UCSD-AML1 (cell line): Measurements from ENCODE around the gene NIPAL4.

ENCODE experiments used
- DNase-seq: peaks from one replicate; lab custom pipeline; 2025; ENCODE audit not compliant: unreplicated experiment; lab: John Stamatoyannopoulos, UW

The NIPAL4 gene

DNA sequence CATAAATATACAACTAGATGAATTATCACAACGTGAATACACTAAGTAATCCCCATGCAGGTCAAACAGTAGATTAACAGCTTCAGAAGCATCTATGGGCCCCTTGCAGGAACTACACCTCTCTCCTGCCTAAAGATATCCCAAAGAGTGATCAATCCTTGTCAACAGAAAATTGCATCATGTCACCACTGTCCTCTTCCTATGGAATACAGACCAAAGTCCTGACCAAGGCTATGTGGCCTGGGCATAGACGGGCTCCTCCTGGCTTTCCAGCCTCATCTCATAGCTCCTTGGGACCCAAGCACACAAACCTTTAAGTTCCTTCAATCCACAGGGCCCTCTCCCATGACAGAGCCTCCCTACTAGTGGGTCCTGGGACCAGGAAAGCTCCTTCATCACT, 25.3 kb downstream of the NIPAL4 start:
- no peak for DNase-seq

DNA sequence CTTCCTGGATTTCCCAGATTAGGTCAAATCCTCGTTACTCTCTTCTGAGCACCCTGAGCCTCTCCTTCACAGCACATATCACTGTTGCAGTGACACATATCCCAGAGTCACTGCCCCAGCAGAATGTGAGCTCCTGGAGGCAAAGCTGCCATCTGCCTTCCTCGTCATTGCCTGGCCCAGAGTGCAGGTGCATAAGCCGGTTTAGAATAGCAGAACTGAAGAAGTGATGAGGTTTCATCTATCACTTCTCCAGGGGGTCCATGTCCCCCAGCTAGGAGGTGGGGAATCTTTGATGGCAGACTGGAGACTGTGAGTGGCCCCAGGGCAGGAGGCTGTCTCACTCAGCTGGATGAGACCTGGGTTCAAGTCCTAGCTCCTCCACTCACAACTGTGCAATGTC, 25.8 kb downstream of the NIPAL4 start:
- no peak for DNase-seq

DNA sequence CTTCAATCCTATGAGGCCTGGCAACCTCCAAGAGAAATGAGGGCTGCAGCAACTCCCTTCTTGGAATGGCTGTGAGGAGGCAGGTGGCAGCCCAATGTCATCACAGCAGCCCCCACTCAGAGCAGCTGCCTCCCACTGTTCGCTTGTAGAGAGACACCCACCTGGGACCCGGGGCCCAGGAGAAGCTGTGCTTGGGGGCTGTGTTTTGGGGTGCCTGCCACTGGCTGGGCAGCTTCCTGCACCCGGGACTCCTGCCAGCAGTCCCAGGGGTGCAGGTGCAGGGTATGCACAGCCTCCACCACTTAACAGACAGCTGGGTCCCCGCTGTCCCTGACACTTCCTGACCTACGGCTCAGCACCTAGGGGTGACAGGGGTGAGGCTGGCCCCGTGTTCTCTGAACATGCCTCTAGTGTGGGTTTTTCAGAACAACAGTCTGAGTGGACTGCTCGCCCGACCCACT, 26.2 kb downstream of the NIPAL4 start:
- no peak for DNase-seq

DNA sequence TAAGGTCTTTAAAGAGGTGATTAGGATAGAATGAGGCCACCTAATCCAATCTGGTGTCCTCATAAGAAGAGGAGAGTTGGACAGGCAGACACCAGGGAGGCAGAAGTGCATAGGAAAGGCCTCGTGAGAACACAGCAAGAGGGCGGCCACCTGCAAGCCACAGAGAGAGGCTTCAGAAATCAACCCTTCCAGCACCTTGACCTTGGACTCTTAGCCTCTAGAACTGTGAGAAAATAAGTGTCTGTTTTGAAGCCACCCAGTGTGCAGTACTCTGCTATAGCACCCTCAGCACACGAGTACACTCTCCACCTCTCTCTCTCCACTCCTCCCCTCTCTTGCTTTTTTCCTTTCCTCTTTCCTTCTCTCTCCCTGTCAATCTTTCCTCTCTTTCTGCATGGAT, 26.8 kb downstream of the NIPAL4 start:
- no peak for DNase-seq

DNA sequence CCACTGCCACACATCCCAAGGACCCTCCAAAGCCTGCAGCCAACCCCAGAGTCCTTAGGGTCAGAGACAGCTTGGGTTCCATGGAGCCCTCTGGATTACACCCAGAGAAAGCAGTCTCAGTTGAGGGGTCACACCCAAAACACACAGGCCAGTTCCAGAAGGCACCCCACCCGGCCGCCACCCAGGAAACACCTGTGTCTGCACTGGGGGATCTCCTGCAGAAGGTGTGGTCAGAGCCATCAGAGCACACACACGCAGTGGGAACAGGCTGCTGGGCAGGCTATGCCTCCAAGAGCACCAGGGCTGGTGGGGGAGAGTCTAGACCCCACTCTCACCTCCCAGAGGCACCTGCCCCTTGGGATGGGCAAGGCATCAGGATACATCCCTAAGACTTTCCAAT, 27.3 kb downstream of the NIPAL4 start:
- DNase-seq = no peak

DNA sequence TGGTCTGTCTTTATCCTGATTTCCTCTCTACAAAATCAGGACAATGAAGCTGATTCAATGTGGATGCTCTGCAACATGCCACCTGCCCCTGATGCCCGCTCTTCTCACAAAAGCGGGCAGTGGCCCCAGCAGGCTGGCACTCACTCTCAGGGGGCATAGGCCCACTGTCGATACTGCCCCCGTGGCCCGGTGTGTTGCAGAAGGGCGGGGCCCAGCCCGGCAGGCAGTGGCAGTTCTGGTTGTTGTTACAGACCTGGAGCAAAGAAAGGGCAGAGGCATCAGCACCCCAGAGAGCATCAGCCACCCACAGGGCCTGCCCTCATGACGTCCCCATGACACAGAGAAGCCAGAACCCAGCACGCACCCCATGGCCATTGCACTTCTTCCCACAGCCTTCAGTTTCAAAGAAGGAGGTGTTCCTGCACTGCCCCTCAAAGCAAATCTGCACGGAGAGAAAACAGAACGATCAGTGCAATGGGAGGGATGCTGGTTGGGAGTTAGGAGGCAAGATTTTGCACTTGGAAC, 31.5 kb downstream of the NIPAL4 start:
- DNase-seq = no peak

DNA sequence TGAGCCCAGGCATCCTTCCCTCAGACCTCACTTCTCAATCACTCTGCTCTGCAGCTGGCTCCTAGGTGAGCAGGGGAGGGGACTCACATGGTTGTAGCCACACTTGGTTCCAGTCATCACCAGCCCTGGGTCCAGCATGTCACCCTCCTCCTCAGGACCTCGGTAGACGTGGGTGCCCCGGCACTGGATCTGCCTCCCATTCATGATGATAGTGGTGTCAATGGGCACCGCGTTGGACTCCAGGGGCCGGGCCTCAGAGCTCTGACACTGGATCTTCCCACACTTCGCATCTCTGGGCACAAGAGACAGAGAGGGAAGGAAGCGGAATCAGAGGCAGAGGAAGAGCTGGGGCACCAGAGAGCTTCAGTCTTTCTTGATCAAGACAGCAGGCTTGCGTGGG, 32.9 kb downstream of the NIPAL4 start:
- no peak for DNase-seq

DNA sequence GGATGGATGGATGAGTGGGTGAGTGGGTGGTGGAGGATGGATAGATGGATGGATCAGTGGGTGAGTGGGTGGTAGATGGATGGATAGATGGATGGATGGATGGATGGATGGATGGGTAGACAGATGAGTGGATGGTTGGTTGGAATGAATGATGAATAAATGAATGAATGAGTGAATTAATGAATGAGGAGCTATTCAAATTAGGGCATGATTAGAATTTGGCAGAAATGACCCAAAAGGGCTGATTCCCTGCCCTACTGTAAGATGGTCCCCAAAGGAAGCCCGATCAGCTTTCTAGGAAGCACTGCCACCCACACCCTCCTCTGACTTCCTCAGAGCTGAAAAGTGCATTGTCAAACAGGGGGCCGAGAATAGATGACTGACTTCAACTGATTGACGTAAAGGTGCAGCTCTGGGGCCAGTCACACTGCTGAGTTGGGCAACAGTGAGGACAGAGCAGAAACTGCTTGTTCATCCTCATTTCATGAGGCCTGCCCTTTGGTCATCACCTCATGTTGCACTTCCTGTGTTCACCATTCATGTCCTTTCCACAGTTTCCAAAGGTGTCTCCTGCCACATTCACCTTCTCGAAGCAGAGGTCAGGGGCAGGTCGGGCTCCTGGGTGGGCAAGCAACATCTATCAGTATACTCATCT, 34.3 kb downstream of the NIPAL4 start:
- DNase-seq = no peak

DNA sequence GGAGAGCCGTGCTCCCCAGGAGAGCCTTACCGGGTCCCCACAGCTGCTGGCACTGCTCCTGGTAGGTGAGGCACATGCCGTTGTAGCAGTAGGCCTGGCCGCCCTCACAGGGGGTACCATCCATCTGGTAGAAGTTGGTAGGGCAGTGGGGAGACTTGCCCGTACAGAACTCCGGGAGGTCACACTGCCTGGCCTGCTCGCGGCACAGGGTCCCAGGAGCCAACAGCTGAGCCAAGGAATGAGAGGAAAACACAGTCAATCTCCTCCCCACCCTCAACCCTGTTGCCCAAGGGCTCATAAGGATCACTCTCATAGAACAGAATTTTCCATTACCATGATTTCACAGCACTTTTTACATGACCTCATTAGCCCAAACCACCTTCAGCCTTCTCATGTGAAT, 36.9 kb downstream of the NIPAL4 start:
- DNase-seq = no peak

DNA sequence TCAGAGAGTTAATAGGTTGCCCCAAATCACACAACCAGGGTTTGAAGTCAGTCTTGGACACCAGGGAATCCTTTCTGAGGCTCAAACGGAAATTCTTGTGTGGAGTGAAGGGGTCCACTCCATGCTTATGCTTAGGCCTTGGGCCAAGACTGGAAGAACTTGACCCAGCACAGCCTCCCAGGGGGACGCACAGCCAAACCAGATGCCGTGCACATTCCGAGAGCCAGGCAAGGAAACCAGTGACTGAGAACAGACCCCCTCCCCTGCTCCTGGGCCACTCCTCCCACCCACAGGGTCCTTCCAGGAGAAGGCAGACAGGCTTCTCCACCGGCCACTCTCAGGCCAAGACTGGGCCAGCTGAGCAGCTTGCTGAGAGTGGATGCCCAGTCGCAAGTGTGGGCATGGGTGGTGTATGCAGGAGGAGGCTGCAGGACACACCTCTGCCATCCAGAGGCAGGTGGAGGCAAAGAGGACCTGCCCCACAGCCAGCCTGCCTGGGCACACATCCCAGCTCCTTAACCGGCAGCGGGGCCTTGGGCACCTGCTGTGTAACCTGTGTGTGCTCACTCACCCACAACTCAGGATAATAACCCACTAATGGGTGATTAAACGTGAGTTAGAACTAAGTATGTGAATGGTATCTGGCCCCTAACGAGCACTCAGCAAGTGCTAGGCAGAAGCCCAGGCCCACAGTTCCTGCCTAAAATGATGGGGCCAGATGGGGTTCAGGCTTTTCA, 38.0 kb downstream of the NIPAL4 start:
- no peak for DNase-seq

DNA sequence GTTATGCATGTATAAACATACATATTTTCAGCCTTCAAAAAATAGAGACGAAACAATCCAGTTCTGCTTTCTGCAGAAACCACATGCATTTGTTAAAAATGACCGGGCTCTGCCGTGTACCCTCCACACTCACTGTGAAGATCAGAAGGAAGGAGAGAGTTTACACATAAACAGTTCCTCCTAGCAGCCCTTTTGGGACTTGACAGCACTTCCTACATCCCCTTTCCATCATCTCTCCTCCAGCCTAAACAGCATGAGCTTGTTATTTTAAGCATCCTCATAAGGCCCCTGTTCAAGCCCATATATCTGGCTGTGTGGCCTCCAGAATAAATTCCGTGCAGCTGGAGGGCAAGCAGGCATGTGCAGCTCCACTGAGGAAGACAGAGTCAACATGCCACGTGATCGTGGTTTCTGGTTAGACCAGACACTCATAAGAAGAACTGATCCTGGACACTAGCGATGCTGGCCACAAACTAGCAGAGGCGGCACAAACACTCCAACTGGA, 42.2 kb downstream of the NIPAL4 start:
- no peak for DNase-seq

DNA sequence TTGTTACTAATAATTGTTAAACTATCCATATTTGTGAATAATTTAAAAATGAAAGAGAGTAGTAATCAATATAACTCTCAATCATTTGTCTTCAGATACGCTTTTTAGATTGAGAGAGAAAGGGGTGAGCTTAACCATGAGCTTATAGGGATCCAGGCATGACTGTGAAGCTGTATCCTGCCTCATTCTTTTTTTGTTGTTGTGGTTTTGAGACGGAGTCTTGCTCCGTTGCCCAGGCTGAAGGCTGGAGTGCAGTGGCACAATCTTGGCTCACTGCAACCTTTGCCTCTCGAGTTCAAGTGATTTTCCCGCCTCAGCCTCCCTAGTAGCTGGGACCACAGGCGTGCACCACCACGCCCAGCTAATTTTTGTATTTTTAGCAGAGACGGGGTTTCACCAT, 44.0 kb downstream of the NIPAL4 start:
- DNase-seq = no peak

DNA sequence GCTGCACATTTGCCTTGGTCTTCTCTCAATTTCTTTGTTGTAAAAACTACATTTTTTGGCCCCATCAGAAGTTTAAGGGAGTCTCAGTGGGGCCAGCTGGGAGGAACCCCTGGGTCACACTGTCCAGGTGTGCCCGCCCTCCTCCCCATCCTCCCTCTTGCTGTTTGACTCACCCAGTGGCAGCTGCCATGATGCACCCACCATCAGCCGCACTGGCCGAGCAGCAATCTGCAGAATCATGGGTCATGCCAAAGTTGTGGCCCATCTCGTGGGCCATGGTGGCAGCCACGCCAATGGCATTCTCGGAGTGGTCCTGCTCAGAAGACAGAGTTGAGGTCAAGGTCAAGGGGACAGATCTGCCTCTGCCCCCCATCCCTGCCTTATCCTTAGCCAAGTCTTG, 45.5 kb downstream of the NIPAL4 start:
- DNase-seq = no peak

DNA sequence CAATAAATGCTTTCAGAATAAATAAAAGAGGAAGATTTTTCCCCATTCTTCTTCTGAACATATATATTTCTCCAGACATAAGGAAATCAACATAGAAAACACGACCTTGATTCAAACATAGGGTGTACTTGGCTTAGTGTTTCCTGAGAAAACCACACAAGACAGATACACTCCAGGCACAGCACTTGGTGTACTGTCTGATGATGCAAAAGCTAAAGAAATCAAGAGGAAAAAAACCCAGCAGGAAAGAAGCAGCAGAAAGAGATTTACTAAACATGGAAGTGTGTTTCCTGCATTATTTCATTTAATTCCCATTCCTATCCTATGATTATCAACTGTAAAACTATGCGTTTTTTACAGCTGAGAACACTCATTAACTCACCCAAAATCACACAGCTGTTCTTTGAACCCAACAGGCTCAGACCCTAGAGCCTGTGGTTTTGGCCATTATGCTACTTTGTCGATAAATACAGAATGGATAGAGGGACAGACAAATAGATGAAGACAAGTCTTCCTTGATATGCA, 46.1 kb downstream of the NIPAL4 start:
- no peak for DNase-seq

DNA sequence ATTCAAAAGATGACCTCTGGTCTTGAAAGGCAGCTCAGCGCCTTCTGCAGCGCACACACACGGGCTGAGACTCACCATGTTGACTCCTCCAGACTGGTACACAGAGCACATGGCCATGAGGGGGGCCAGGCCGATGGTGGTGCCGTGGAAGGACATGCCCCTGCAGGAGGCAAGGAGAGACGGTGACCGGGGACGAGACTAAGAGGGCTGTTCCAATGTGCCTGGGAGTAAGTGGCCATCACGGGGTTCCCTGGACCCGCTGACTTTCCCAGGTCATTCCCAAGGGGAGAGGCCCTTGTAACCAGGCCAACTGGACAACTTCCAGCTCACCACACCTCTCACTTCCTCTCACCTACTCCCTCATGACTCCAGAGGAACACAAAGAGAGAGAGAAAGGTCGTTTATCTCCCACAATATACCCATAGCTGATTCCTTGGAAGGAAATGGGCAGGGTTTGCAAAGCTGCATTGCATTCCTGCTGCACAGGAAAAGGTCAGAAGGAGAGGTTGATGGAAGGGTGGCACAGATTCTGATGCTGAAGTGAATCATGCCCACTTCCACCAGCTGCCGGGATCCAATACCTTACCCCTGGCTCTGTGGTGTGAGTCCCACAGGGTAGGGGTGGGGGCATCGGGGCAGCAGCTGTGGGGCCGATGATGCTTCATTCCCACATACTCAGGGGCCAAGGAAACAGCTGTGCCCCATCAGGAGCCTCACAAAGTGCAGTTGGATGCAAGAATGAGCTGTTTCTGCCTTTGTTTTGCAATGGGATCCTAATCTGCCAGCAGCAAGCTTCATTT, 47.2 kb downstream of the NIPAL4 start:
- DNase-seq = no peak

DNA sequence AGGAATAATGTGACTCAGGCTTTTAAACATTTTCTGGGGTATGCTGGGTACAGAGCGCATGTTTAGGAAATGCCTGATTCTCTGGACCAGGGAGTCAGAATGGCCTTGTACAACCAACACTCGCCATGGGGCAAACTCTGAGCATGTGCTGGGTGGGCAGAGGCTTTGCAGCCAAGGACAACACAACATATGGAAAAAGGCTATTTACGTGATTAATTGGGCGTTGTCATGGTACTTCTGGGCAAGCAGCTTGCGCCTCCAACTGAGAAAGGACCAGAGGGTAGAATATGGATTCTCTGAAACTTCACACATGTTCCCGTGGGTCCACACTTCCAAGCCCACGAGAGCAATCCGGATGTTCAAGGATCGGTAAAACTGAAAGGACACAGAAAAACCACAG, 49.1 kb downstream of the NIPAL4 start:
- DNase-seq = no peak

DNA sequence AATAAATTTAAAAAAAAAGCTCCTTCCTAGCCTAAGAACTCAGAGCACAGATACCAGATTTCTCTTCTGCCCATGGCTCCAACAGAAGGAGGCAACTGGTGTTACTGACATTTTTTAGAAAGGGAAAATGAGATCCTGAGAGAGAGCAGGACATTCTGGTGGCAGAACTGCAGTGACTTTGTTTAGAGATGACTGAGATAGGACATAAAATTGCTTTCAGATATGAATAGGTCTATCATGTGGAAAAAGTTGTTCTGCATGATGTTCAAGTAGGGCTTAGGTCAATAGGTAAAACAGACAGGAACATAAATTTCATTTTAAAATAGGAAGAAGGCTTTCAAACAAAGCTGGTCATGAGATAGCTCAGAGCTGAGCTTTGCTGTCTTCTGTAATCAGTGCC, 49.6 kb downstream of the NIPAL4 start:
- DNase-seq = no peak

DNA sequence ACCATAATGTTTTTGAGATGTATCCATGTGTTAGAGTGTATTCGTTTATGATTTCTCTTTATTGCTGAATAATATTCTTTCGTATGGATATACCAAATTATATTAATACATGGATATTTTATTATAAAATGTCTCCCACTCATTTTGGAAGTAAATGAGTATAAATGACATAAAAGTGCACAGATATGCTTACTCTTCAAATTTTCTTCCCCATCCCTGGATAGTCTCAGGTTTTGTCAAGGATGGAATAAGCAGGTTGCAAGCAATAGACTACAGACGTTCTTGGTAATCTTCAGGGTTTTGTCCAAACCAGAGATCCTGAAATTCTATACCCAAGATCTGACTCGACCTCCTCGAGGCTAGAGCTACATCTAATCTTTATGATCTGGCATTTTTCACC, 50.7 kb downstream of the NIPAL4 start:
- DNase-seq = no peak

DNA sequence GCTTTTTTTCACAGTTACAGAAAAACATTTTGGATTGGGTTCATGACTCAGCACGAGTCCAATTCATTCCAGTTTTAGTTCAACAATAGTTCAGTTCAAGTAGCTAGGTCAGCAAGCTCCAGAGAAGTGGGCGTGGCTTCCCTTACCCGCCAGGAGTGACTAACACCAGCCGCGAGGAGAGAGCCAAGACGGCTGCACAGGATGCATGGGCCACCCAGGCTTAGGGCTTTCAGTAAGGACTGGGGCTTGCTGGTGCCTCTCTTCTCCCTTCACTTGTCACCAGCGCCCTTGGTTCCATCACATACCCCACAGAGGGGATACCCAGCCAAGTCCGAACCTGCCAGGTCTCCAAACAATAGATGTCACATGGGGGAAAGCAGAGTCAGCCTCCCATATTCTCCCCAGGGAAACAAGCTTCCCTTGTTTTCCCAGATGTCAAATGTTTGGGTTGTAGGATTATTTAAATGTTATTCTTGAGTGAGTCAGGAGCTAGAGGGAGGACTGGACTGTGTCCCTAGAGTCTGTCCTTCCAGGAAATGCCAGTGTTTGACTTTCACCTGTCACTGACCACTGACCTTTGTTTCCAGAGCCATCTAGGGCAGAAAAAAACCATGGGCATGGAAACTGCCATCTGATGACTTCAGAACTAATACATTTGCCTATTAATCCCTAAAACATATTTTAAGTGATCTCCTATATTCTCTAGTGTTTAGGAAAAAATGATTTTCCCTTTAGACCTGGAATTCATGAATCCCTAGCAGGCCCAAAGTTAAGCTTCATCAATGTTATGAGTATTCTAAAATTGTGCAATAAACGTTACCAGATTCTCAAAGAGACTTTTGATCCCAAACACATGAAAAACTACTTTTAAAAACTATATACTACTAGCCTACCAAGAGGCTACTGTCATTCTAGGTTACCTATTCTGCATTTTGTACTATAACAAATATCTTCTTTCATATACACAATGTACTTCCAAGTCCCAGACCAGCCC, 51.9 kb downstream of the NIPAL4 start:
- no peak for DNase-seq

DNA sequence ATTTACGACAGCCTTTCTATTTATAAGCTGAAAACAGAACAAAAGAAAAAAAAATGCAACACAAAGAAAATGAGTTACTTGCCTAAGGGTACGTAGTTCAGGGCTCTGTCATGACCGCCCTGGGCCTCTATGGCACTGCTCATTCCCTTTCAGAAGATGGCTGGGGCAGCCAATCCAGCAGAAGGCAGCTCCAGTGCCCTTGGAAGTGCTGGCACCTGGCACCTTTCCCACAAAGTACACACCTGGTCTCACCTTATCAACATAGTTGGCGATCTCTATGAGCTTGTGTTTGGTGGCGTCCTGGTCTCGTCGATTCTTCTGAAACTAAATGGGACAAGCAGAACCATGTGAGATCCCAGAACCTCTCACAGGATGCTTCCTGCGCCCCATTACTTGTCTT, 53.2 kb downstream of the NIPAL4 start:
- DNase-seq = no peak
